Fibroblast of mammary gland (primary cell): ENCODE results near the gene TWNK.

ENCODE experiments used
- DNase-seq: peaks from one replicate; pipeline ENCODE4 v3.0.0-alpha.2; 2010; ENCODE audit warnings: low read depth
- H3K4me3 ChIP-seq: 2 replicates; pipeline ENCODE4 v1.5.1; 2011; ENCODE audit warnings: low read depth, mild to moderate bottlenecking, low read length, moderate library complexity; ENCODE audit not compliant: control insufficient read depth
- CTCF ChIP-seq: conservative IDR thresholded peaks from 2 replicates; pipeline ENCODE4 v1.5.1; 2011; ENCODE audit warnings: low read depth, low read length, inconsistent platforms; ENCODE audit not compliant: control insufficient read depth, insufficient read depth

TWNK gene

GRCh38 chr10:100968062-100968736 lies 19.1 kb upstream of the TWNK start:
- TF ChIP-seq CTCF = no peak
- no peak overlapping the region for H3K4me3 ChIP-seq
- no peak for DNase-seq

DNA sequence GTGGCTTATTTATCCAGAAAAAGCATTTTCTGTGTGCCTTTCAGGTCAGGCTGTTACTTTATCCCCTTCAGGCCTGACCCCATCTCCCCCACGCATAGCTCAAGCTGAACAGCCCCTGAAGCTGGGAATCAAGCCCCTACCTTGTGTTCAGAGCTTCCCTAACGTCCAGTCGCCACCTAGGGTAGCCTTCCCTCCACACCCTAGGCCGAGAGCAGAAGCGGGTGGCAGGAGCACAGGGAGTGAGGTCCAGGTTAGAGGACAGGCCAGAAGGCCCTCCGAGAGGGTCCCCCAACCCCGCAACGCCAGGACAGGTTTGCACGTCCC lies 18.5 kb upstream of the TWNK start:
- H3K4me3 ChIP-seq = peak overlapping the region; percentile 52
- DNase-seq = no peak
- TF ChIP-seq CTCF = no peak

DNA sequence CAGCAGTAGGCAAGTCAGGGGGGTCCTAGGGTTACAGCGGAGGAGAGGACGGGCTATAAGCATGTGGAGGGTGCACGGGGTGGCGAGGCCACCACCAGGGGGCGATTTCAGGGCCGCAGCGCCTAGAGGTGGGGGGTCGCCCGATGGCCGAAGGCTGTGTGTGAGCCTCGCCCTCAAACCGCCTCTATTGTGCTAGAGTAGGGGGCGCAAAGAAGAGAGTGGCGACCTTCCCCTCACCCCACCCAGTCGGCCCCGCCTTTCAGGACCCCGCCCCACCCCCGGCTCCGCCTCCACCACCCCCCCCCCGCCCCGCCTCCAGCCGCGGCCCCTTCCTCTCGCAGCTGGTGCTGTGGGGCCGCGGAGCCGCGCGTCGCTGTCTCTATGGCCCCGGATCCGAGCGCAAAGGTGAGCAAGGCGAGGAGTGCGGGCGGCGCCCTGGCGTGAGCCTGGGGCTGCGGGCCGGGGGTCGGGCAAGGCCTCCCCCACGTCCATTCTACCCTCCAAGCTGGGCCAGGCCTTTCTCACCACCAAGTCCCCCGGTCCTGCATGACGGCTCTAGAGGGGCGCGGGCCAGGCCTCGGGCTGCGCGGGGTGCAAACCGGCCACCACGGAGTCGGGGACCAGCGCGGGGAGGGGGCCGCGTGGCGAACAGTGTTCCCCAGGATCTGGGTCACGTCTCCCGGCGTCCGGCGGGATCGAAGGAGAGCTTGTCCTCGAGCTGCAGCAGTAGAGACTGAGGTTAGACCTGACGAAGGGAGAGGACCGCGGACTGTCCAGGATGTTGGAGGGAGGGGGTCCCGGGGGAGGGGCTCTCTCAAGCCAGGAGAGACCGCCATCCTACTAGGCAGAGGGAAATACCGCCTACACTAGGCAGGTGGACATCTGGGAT lies 17.9 kb upstream of the TWNK start, which contains the start of gene SEMA4G:
SEMA4G (plus strand) TSS at position 318 of the 889 bp plus-strand sequence. CDS start 3,409 bp downstream, outside the sequence.
- peak; percentile 21 for DNase-seq
- peak within 1 kb of the TSS; percentile 52 for H3K4me3 ChIP-seq

DNA sequence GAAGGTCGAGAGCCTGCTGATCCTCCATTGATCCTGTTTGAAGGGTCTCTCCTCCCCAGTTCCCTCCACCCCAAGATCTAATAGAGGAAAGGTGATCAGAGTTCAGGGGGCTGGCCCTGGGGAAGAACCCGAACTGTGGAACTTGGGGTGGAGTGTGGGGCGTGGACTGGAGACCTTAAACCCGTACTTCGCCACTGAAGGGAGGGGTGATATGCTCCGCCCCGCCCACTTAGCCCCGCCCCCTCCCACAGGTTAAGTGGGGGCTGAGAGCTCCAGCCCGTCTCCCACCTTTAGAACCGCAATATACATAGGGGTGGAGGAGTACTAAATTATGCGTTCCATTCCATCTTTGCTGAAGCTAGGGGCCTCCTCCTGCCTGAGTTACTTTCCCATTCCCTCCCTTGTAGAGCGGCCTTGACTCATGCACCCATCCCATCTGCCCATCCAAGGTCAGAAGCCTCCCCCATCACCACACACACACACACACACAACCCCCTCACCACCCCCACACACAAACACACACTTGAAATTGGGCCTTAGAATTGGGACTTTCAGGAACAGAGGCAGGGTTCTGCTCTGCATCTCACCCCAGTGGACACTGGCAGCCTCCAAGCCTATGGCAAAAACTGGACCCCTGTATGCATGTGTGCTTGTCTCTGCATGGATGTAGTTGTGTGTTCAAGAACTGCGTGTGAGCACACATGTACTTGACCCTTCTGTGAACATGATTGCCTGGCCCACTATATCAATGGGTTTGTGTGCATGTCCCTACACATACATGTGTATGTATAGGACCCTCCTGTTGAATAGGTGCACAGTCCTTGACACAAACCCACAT lies 17.0 kb upstream of the TWNK start:
- H3K4me3 ChIP-seq = peak overlapping the region; percentile 52
- DNase-seq = no peak
- no peak for TF ChIP-seq CTCF

More for the DNA sequence above, 17.9 kb upstream of the TWNK start, which contains the start of gene SEMA4G:
- peak; percentile 70 for TF ChIP-seq CTCF

GRCh38 chr10:100970914-100971811 lies 16.2 kb upstream of the TWNK start:
- no peak for TF ChIP-seq CTCF
- no peak for DNase-seq
- H3K4me3 ChIP-seq = no peak overlapping the region
